ENCODE data around the gene FAM89B.

The FAM89B gene

GRCh38 chr11:65611758-65612603, 39.6 kb downstream of the FAM89B start:
- TF ChIP-seq CTCF (IDR thresholded peaks at IDR 0.05; ENCODE audit: low read depth, low read length): no peak
- no peak for DNase-seq
- Histone ChIP-seq H3K4me3 (ENCODE audit: low read depth, low read length) (no peak overlapping the region), H3K4me1 (no peaks in the 10 kb centered on the region), H3K9me3 (no peaks in the 10 kb centered on the region), H3K27me3 (no peaks in the 10 kb centered on the region), H3K36me3 (no peaks in the 10 kb centered on the region)

DNA sequence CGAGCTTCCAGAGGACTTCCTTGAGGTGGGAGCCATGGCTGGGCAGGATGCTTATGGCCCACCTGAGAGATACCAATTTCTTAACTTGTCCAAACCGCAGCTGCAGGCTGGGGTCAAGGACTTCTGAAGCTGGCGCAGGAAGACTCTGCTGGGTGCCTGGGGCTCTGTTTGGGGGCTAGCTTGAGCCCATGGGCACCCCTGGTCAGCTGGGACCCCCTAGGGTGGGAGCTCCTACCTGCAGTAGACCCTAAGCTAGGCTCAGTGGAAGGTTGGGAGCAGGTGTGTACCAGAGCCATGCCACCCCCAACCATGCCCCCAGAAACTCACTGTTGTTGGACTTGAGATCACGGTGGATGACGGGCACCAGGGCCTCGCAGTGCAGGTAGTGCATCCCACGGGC, 40.4 kb downstream of the FAM89B start:
- Histone ChIP-seq H3K36me3 (no peaks in the 10 kb centered on the region), H3K9me3 (no peaks in the 10 kb centered on the region), H3K4me3 (ENCODE audit: low read depth, low read length) (no peak overlapping the region), H3K27me3 (no peaks in the 10 kb centered on the region), H3K4me1 (no peaks in the 10 kb centered on the region)
- no peak for DNase-seq
- TF ChIP-seq CTCF (IDR thresholded peaks at IDR 0.05; ENCODE audit: low read depth, low read length): no peak

DNA sequence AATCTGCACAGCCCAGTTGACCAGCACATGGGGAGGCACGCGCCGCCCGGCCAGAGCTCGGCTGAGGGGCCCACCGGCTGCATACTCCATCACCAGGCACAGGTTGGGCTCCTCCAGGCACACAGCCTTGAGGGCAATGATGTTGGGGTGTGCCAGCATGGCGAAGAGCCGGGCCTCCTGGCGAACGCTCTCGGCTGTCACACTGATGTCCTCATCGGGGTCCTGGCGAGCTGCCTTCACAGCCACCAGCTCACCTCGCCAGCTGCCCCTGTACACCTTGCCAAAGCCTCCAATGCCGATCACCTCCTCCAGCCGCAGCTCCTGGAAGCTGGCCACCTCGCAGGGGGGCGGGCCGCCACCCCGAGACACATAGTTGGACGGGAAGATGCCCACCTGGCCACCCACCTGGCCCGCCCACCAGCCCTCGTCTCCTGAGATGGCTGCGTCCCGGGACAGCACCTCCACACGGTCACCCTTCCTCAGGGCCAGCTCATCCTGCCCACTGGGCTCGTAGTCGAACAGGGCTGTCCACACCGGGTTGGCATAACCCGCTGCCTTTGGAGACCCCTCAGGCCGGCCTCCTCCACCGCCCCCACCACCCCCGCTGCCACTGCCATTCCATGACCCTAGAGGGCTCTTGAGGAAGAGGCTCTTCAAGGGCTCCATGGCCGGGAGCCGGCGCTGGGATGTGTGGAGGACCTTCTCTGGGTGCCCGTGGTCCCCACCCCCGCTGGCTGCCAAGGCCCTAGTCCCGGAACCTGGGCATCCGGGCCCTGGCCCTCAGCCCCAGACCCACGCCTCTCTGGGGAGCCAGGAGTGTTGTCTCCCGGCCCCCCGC, 41.0 kb downstream of the FAM89B start:
- Histone ChIP-seq H3K9me3 (no peaks in the 10 kb centered on the region), H3K4me1 (no peaks in the 10 kb centered on the region), H3K36me3 (no peaks in the 10 kb centered on the region), H3K27me3 (no peaks in the 10 kb centered on the region), H3K4me3 (ENCODE audit: low read depth, low read length) (peak overlapping the region; percentile 77)
- no peak for TF ChIP-seq CTCF (IDR thresholded peaks at IDR 0.05; ENCODE audit: low read depth, low read length)
- DNase-seq: no peak

GRCh38 chr11:65615229-65615949, 43.1 kb downstream of the FAM89B start, which contains the start of gene PCNX3:
PCNX3 (plus strand) TSS chr11:65615776; CDS start chr11:65616312, 536 bp downstream.
- Histone ChIP-seq H3K36me3 (no peaks in the 10 kb centered on the region; the same call in 1 of the 2 replicates), H3K27me3 (no peaks in the 10 kb centered on the region), H3K4me1 (no peaks in the 10 kb centered on the region), H3K9me3 (no peaks in the 10 kb centered on the region), H3K4me3 (ENCODE audit: low read depth, low read length) (peak within 1 kb of the TSS; percentile 77)
- TF ChIP-seq CTCF (IDR thresholded peaks at IDR 0.05; ENCODE audit: low read depth, low read length): no peak
- peak; percentile 96 for DNase-seq

DNA sequence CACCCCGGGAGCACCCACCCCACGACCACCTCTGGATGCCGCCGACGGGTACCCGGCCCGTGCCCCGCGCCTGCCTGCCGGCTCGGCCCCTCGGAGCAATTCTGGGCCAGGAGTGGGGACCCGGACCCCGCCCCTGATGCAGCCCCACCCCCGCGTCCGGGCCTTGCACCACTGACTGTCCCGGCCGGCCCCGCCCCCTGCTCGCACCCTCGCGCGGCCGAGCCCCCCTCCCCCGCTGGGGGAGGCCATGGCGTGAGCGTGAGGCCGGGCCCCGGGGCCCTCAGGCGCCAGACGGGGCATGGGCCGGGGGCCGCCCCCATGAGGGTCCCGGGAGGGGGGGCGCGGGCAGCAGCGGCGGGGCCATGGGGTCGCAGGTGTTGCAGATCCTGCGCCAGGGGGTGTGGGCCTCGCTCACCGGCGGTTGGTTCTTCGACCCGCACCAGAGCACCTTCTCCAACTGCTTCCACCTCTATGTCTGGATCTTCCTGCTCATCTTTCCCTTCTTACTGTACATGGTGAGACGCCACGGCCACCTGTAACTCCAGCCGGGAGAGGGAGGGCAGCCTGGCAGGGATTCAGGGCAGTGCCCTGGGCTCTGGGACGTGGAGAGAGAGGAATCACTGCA, 43.7 kb downstream of the FAM89B start:
- H3K36me3 ChIP-seq: no peaks in the 10 kb centered on the region; the same call in 1 of the 2 replicates

More for the DNA sequence above, 43.7 kb downstream of the FAM89B start:
- DNase-seq: peak; percentile 46
- no peaks in the 10 kb centered on the region for H3K4me1 ChIP-seq
- no peaks in the 10 kb centered on the region for H3K9me3 ChIP-seq
- H3K27me3 ChIP-seq: no peaks in the 10 kb centered on the region
- H3K4me3 ChIP-seq (ENCODE audit: low read depth, low read length): peak overlapping the region; percentile 65
- TF ChIP-seq CTCF (IDR thresholded peaks at IDR 0.05; ENCODE audit: low read depth, low read length): no peak
